ENCODE data around the gene PLEKHG5.

The PLEKHG5 gene

GRCh38 chr1:6475381-6476133 lies 15.9 kb downstream of the PLEKHG5 start:
- DNase-seq = peak; percentile 51 to 86

- peak in 1 of 2 experiments; percentile 78 for DNase-seq
Measured at GRCh38 chr1:6474815-6475282, 16.6 kb downstream of the PLEKHG5 start.

- DNase-seq = peak; percentile 90 to 98
Measured at GRCh38 chr1:6473974-6474814, 17.3 kb downstream of the PLEKHG5 start.

- peak in 1 of 2 experiments; percentile 40 for DNase-seq
Measured at GRCh38 chr1:6473156-6473555, 18.3 kb downstream of the PLEKHG5 start.

GRCh38 chr1:6472391-6472790 lies 19.1 kb downstream of the PLEKHG5 start:
- peak; percentile 66 to 89 for DNase-seq

- DNase-seq = peak in 1 of 2 experiments; percentile 84
Measured at GRCh38 chr1:6471970-6472368, 19.5 kb downstream of the PLEKHG5 start.

- DNase-seq = peak; percentile 60 to 92
Measured at GRCh38 chr1:6471086-6471969, 20.1 kb downstream of the PLEKHG5 start.

GRCh38 chr1:6470132-6471085 lies 21.1 kb downstream of the PLEKHG5 start:
- DNase-seq = peak in 1 of 2 experiments; percentile 35

GRCh38 chr1:6468729-6469461 lies 22.6 kb downstream of the PLEKHG5 start:
- no peak for DNase-seq

- DNase-seq = no peak
Measured at GRCh38 chr1:6467744-6468688, 23.5 kb downstream of the PLEKHG5 start.

- DNase-seq = peak in 1 of 2 experiments; percentile 25
Measured at GRCh38 chr1:6467224-6467623, 24.2 kb downstream of the PLEKHG5 start.

- DNase-seq = no peak
Measured at GRCh38 chr1:6466751-6467150, 24.7 kb downstream of the PLEKHG5 start.

GRCh38 chr1:6466023-6466422 lies 25.4 kb downstream of the PLEKHG5 start, which contains the start of gene TNFRSF25:
TNFRSF25 (minus strand) TSS chr1:6466173; CDS start chr1:6466107, 66 bp downstream.
- peak in 1 of 2 experiments; percentile 88 for DNase-seq

- DNase-seq = peak; percentile 49 to 83
Measured at GRCh38 chr1:6465461-6466005, 25.9 kb downstream of the PLEKHG5 start.

GRCh38 chr1:6464915-6465314 lies 26.6 kb downstream of the PLEKHG5 start:
- peak in 1 of 2 experiments; percentile 47 for DNase-seq

GRCh38 chr1:6464514-6464836 lies 27.0 kb downstream of the PLEKHG5 start:
- DNase-seq = peak; percentile 56 to 77

GRCh38 chr1:6463120-6463412 lies 28.4 kb downstream of the PLEKHG5 start:
- no peak for DNase-seq

GRCh38 chr1:6462412-6463119 lies 28.9 kb downstream of the PLEKHG5 start:
- peak in 1 of 2 experiments; percentile 39 for DNase-seq
